Lower leg skin (tissue), 4 donors: ENCODE measurements around the gene GPC5. TPM values are rescaled to one million over a fixed set of nuclear protein-coding genes. Genes with fewer than 3 reads are reported as not detected.

Experiments
- DNase-seq, 2 donors: peaks; one replicate each; pipeline ENCODE4 v3.0.0-alpha.2; 2019; ENCODE audit warnings: low spot score in 2 of 2
- H3K4me3 ChIP-seq: fragments of 200-600 bp; sonication (generic); 2 replicates; pipeline ENCODE4 v1.5.1; 2017; ENCODE audit warnings: mild to moderate bottlenecking, low read depth; ENCODE audit not compliant: poor library complexity, severe bottlenecking
- CTCF ChIP-seq, 3 donors: fragments of 450-650 bp; IDR thresholded peaks; one replicate each; pipeline ENCODE4 v1.5.1; 2016; ENCODE audit warnings: antibody characterized with exemption in 3 of 3, mild to moderate bottlenecking in 3 of 3, moderate library complexity in 2 of 3
- POLR2A ChIP-seq, 2 donors: fragments of 450-650 bp; IDR thresholded peaks; one replicate each; pipeline ENCODE4 v1.6.1; 2016 to 2017; ENCODE audit warnings: antibody characterized with exemption in 2 of 2, mild to moderate bottlenecking in 1 of 2, moderate library complexity in 1 of 2
- WGBS, 2 donors: methylation state at CpG; one replicate each; pipeline ENCODE4 v1.1.5; 2018; 5-methylcytosine and 5-hydroxymethylcytosine counted together
- intact Hi-C: fragments of 100-400 bp; cut with DNase I; formaldehyde crosslinking; loops from one replicate; pipeline ENCODE4 v1.15.0; 2023; ENCODE audit warnings: low total_unique reads
- total RNA-seq, 4 donors: library from RNA; depleted of rRNA; stranded (reverse); fragments of >200 nt; gene quantifications; one replicate each; pipeline ENCODE4 v1.1.0, GENCODE V29; 2016

GPC5 gene
- total RNA-seq, 4 donors from 2014 or later = 0.46 to 1.3 (median 0.82) TPM

- TF ChIP-seq CTCF (IDR thresholded peaks at IDR 0.05) (no peak), POLR2A (IDR thresholded peaks at IDR 0.05) (no peak)
- intact Hi-C loops = no loop called here
- WGBS, 2 donors = 83 to 86% methylated on average over 4 of the region's 4 CpGs
- no peak for DNase-seq
- H3K4me3 ChIP-seq = no peak overlapping the region
Observed at GRCh38 chr13:91762957-91763356, 364.5 kb downstream of the GPC5 start.

GRCh38 chr13:91764527-91764926 is 366.1 kb downstream of the GPC5 start:
- TF ChIP-seq CTCF (IDR thresholded peaks at IDR 0.05) = no peak
- TF ChIP-seq POLR2A (IDR thresholded peaks at IDR 0.05) = no peak
- DNase-seq = no peak
- 63 to 75% methylated on average over 7 of the region's 7 CpGs for WGBS, 2 donors
- H3K4me3 ChIP-seq = no peak overlapping the region
- intact Hi-C loops = no loop called here

GRCh38 chr13:91767651-91768050 is 369.2 kb downstream of the GPC5 start:
- intact Hi-C loops = no loop called here
- no peak for DNase-seq
- 30 to 50% methylated on average over 4 of the region's 4 CpGs for WGBS, 2 donors
- TF ChIP-seq CTCF (IDR thresholded peaks at IDR 0.05) (no peak), POLR2A (IDR thresholded peaks at IDR 0.05) (no peak)
- H3K4me3 ChIP-seq = no peak overlapping the region

GRCh38 chr13:91768746-91769145 is 370.3 kb downstream of the GPC5 start:
- WGBS, 2 donors = 85% methylated on average over 2 of the region's 2 CpGs
- TF ChIP-seq CTCF (IDR thresholded peaks at IDR 0.05) = no peak
- no peak for TF ChIP-seq POLR2A (IDR thresholded peaks at IDR 0.05)
- no peak for DNase-seq
- no peak overlapping the region for H3K4me3 ChIP-seq
- intact Hi-C loops = no loop called here

GRCh38 chr13:91771229-91771628 is 372.8 kb downstream of the GPC5 start:
- no peak for DNase-seq
- TF ChIP-seq CTCF (IDR thresholded peaks at IDR 0.05) = no peak
- no peak for TF ChIP-seq POLR2A (IDR thresholded peaks at IDR 0.05)
- intact Hi-C loops = no loop called here
- no peak overlapping the region for H3K4me3 ChIP-seq
- 0 to 32% methylated on average over 1 of the region's 1 CpG for WGBS, 2 donors

GRCh38 chr13:91773591-91774227 is 375.3 kb downstream of the GPC5 start:
- WGBS, 2 donors = 28 to 38% methylated on average over 3 of the region's 3 CpGs
- H3K4me3 ChIP-seq = no peak overlapping the region
- no peak for TF ChIP-seq POLR2A (IDR thresholded peaks at IDR 0.05)
- TF ChIP-seq CTCF (IDR thresholded peaks at IDR 0.05) = no peak
- intact Hi-C loops = no loop called here
- DNase-seq = no peak
